HFF-Myc (cell line): ENCODE measurements around the gene LCORL.
A peak's percentile ranks its signal among the peaks of the same experiment; 100 is the strongest.
"Not testable (repeated sequence)": the region's sequence is repeated elsewhere in the genome, so short reads cannot be mapped to it uniquely, and the experiment has no call there.

Experiments used
- DNase-seq: peaks from one replicate; pipeline ENCODE4 v3.0.0-alpha.2; 2011; ENCODE audit warnings: low read depth; ENCODE audit errors: extremely low read depth
- H3K4me3 ChIP-seq: replicated peaks from 2 replicates; pipeline ENCODE4 v1.5.1; 2011; ENCODE audit warnings: low read depth, mild to moderate bottlenecking, control low read depth, low read length
- CTCF ChIP-seq: IDR thresholded peaks from 2 replicates; pipeline ENCODE4 v1.5.1; 2012; ENCODE audit warnings: mild to moderate bottlenecking, low read depth, low read length, control low read depth; ENCODE audit errors: missing control alignments

The LCORL gene

DNA sequence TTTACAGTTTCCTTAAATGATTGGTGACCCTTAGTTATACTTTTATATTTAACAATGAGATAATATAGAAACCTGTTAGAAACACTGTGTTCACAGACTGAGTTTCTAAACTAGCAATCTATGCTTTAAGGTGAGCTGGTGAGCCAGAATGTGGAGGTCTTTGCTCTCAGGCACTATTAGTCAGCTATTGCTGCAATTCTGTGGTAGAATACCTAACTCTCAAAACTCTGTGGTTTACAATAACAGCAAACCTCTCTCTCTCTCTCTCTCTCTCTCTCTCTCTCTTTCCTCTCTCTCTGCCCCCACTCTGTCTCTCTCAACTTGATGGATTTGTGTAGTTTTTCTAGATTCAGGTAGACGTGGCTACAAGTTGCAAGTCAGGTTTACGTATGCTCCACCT lies 17.6 kb upstream of the LCORL start:
- DNase-seq: no peak
- no peak overlapping the region for H3K4me3 ChIP-seq
- TF ChIP-seq CTCF: no peak

DNA sequence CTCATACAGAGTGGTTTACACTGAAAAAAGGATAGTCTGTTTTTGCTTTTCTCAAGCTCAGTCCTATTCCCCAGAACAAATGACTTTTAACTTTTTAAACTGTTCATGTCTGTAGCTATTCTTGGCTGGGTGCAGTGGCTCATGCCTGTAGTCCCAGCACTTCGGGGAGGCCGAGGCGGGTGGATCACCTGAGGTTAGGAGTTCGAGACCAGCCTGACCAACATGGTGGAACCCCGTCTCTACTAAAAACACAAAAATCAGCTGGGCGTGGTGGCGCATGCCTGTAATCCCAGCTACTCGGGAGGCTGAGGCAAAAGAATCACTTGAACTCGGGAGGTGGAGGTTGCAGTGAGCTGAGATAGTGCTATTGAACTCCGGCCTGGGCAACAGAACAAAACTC lies 14.8 kb upstream of the LCORL start:
- H3K4me3 ChIP-seq, DNase-seq: not testable (repeated sequence)

GRCh38 chr4:18034099-18034498 lies 12.5 kb upstream of the LCORL start:
- TF ChIP-seq CTCF: no peak
- H3K4me3 ChIP-seq: no peak overlapping the region
- DNase-seq: no peak

DNA sequence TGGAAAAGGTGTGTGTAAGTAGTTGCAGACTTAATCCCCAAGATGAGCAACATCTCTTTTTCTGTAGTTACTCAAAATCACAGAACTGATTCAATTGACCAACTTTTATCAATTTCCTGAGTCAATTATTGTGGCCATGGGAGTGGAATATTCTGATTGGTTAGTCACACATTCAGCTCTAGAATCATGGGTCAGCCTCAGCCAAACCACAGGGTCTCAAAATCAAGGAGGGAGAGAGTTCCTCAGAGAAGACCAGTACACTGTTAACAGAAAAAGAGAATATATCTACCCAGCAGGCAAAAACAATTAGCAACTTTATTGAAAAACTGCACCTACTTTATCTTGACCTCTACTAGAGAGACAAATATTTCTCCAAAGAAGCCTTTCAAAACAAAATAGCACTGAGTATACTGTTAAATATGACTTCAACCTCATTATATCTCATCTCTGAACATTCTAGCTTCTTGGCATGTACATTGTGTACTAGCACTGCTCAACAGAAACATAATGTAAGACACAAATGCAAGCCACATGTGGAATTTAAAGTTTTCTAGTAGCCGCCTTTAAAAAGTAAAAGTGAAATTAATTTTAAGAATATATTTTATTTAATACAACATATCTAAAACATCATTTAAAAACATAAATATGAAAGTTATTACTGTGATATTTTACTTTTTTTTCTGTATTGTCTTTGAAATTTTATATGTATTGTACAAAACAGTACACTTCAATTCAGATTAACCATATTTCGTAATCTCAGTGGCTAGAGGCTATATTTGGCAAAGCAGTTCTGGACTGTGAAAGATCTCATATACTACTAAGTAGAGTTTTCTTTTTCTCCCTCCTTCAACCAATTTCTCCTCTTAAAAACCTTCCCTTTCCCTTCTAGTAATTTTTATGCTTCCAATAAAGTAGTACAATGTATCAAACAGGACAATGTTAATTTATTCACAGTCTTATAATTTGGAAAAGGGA lies 11.8 kb upstream of the LCORL start:
- no peak for DNase-seq
- no peak overlapping the region for H3K4me3 ChIP-seq
- no peak for TF ChIP-seq CTCF

GRCh38 chr4:18025288-18025687 lies 3.7 kb upstream of the LCORL start:
- no peak for DNase-seq
- no peak overlapping the region for H3K4me3 ChIP-seq

GRCh38 chr4:18022572-18023050 lies 1.1 kb upstream of the LCORL start:
- peak overlapping the region; percentile 83 for H3K4me3 ChIP-seq
- DNase-seq: no peak
- TF ChIP-seq CTCF: no peak

More at GRCh38 chr4:18025288-18025687, 3.7 kb upstream of the LCORL start:
- no peak for TF ChIP-seq CTCF

DNA sequence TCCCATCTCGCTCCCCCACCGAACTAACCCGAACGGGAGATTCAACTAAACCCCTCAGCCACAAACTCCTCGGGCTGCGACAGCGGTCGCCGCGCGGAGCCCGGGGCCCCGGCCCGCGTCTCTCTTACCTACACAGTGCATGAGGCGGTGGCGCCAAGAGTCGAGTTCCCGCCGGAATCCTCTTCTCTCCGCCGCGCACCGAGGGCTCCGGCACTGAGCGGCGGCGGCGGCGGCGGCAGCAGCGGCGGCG lies 160 bp downstream of the LCORL start:
- TF ChIP-seq CTCF: no peak
- peak overlapping the region; percentile 83 for H3K4me3 ChIP-seq
- no peak for DNase-seq
